ENCODE results near the gene CLMN. TPM values are rescaled to one million over a fixed set of nuclear protein-coding genes. Genes with fewer than 3 reads are reported as not detected.

Gene CLMN
- total RNA-seq, 1 experiment from 2014 or later = 33.4 TPM

DNA sequence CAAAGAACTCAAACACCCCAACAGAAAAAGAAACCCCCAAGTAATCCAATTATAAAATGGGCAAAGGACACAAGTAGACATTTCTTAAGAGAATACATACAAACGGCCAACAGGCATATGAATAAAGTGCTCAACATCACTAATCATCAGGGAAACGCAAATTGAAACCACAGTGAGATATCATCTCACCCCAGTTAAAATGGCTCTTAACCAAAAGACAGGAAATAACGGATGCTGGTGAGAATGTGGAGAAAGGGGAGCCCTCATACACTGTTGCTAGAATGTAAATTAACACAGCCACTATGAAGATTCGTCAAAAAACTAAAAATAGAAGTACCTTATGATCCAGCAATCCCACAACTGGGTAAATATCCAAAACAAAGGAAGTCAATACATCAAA, 52.4 kb downstream of the CLMN start:
- TF ChIP-seq POLR2AphosphoS5 (IDR thresholded peaks at IDR 0.05; ENCODE audit: low read depth, low read length) (no peak), SRF (IDR thresholded peaks at IDR 0.05; ENCODE audit: low read depth) (no peak), YY1 (IDR thresholded peaks at IDR 0.05; ENCODE audit: extremely low read depth, insufficient replicate concordance, low read depth, low read length) (no peak), ZFX (IDR thresholded peaks at IDR 0.05) (no peak), EZH2 (IDR thresholded peaks at IDR 0.05) (no peak), ELF1 (IDR thresholded peaks at IDR 0.05; ENCODE audit: borderline replicate concordance, low read depth) (no peak), EGR1 (IDR thresholded peaks at IDR 0.05; ENCODE audit: low read depth) (no peak), SP1 (IDR thresholded peaks at IDR 0.05; ENCODE audit: low read depth) (no peak), SIN3A (IDR thresholded peaks at IDR 0.05; ENCODE audit: low read depth) (no peak), ZBTB33 (IDR thresholded peaks at IDR 0.05; ENCODE audit: extremely low read depth, insufficient replicate concordance, low read length) (no peak), ZNF274 (IDR thresholded peaks at IDR 0.05; ENCODE audit: low read depth, low read length) (no peak), EZH2phosphoT487 (IDR thresholded peaks at IDR 0.05; ENCODE audit: borderline replicate concordance) (no peak), CBX3 (IDR thresholded peaks at IDR 0.05; ENCODE audit: low read depth) (no peak), RAD21 (IDR thresholded peaks at IDR 0.05; ENCODE audit: low read depth) (no peak), FOSL1 (IDR thresholded peaks at IDR 0.05; ENCODE audit: low read depth) (no peak)
- TF ChIP-seq, protein P1, sequence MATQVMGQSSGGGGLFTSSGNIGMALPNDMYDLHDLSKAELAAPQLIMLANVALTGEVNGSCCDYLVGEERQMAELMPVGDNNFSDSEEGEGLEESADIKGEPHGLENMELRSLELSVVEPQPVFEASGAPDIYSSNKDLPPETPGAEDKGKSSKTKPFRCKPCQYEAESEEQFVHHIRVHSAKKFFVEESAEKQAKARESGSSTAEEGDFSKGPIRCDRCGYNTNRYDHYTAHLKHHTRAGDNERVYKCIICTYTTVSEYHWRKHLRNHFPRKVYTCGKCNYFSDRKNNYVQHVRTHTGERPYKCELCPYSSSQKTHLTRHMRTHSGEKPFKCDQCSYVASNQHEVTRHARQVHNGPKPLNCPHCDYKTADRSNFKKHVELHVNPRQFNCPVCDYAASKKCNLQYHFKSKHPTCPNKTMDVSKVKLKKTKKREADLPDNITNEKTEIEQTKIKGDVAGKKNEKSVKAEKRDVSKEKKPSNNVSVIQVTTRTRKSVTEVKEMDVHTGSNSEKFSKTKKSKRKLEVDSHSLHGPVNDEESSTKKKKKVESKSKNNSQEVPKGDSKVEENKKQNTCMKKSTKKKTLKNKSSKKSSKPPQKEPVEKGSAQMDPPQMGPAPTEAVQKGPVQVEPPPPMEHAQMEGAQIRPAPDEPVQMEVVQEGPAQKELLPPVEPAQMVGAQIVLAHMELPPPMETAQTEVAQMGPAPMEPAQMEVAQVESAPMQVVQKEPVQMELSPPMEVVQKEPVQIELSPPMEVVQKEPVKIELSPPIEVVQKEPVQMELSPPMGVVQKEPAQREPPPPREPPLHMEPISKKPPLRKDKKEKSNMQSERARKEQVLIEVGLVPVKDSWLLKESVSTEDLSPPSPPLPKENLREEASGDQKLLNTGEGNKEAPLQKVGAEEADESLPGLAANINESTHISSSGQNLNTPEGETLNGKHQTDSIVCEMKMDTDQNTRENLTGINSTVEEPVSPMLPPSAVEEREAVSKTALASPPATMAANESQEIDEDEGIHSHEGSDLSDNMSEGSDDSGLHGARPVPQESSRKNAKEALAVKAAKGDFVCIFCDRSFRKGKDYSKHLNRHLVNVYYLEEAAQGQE (IDR thresholded peaks at IDR 0.05; ENCODE audit: low read depth) = no peak
- Histone ChIP-seq H3K9me3 (ENCODE audit: control insufficient read depth in 1 of 2, insufficient read depth in 1 of 2, low read depth in 1 of 2, low read length in 2 of 2) (no peaks in the 10 kb centered on the region), H3K79me2 (ENCODE audit: insufficient read depth, low read length) (peaks cover 12% of the 10 kb centered on the region; the same call in 1 of the 2 replicates), H3K36me3 (ENCODE audit: control insufficient read depth in 1 of 2, insufficient read depth in 2 of 2, low read length in 2 of 2) (no peaks in the 10 kb centered on the region), H3K27ac (ENCODE audit: low read depth, low read length) (no peak overlapping the region), H3K4me2 (ENCODE audit: low read length) (no peak overlapping the region), H3K9me2 (ENCODE audit: insufficient read depth) (no peaks in the 10 kb centered on the region), H3K4me3 (replicated peaks in 1 of 2; ENCODE audit: low read depth in 1 of 2, low read length in 2 of 2) (no peak overlapping the region), H4K20me1 (ENCODE audit: insufficient read depth) (no peaks in the 10 kb centered on the region), H2AFZ (ENCODE audit: low read depth, low read length, poor library complexity, severe bottlenecking) (no peak overlapping the region), H3K4me1 (ENCODE audit: control insufficient read depth in 1 of 2, insufficient read depth in 2 of 2, low read length in 2 of 2) (peaks cover 23 to 48% of the 10 kb centered on the region in 2 experiments), H3K27me3 (ENCODE audit: insufficient read depth, low read length) (no peaks in the 10 kb centered on the region), H3K9ac (ENCODE audit: low read length) (no peak overlapping the region)
- ATAC-seq (no peak), DNase-seq (ENCODE audit: low read depth, low spot score) (no peak)
- ChIA-PET CTCF (no interaction called here), POLR2A (no interaction called here), RAD21 (ENCODE audit: low non-redundant PET in 1 of 2, low total read pairs in 2 of 2, uncharacterized antibody in 2 of 2, unreplicated experiment in 2 of 2) (no interaction called here)
- no TSS peak for BruUV-seq (replicated peaks)
- intact Hi-C loops (cut with micrococcal nuclease) = loop anchor here (5.0 kb wide), 1 partner anchor 250 kb away; the partner anchor contains the start of gene SYNE3
